B cell (primary cell): ENCODE measurements around the gene KRTAP10-7.

Source experiments
- CTCF ChIP-seq: fragments of 200-600 bp; IDR thresholded peaks from one replicate; pipeline ENCODE4 v1.8.0; 2022; ENCODE audit warnings: antibody characterized with exemption, mild to moderate bottlenecking
- EZH2 ChIP-seq: IDR thresholded peaks from 2 replicates; pipeline ENCODE4 v1.6.1; 2012; ENCODE audit warnings: borderline replicate concordance, low read depth, mild to moderate bottlenecking, moderate library complexity, low read length; ENCODE audit not compliant: insufficient read depth, poor library complexity, severe bottlenecking

- TF ChIP-seq EZH2 (no peak), CTCF (no peak)
Observed at GRCh38 chr21:44569861-44570517, 30.4 kb upstream of the KRTAP10-7 start.
